ENCODE results near the gene HSF2BP.
"Not testable (repeated sequence)": the region's sequence is repeated elsewhere in the genome, so short reads cannot be mapped to it uniquely, and the experiment has no call there.

Gene HSF2BP

DNA sequence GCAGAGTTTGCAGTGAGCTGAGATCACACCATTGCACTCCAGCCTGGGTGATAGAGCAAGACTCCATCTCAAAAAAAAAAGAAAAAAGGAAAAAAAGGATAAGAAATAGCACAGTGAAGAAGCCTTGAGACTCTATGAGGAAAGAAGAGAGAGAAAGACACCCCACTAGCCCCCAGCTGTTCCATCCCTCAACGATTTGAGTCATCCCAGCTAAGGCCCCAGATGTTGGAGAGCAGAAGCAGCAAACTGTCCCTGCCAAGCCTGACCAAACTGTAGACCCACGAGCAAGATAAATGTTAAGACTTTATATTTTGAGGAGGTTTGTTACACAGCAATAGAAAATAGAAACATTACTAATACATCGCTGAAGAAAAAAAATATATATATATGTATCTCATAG lies 42.4 kb downstream of the HSF2BP start:
- not testable (repeated sequence) for DNase-seq

DNA sequence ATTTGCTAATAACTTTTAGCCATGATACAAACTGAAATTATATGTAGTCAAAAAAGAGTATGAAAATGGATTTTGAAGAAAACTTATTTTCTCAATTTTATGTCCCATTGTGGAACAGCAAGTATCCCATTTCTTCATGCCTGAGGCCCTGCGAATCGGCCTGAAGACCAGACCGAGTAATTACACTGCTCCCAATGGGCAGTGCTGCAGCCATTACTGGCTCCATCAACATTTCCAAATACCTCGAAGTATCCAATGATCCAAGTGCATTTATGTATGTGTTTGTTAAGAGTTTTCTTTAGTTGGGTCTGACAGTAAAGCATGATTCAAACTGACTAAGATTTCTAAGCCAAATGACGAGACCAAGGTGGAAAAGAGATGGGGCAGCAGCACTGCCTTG lies 44.4 kb downstream of the HSF2BP start:
- no peak for DNase-seq

DNA sequence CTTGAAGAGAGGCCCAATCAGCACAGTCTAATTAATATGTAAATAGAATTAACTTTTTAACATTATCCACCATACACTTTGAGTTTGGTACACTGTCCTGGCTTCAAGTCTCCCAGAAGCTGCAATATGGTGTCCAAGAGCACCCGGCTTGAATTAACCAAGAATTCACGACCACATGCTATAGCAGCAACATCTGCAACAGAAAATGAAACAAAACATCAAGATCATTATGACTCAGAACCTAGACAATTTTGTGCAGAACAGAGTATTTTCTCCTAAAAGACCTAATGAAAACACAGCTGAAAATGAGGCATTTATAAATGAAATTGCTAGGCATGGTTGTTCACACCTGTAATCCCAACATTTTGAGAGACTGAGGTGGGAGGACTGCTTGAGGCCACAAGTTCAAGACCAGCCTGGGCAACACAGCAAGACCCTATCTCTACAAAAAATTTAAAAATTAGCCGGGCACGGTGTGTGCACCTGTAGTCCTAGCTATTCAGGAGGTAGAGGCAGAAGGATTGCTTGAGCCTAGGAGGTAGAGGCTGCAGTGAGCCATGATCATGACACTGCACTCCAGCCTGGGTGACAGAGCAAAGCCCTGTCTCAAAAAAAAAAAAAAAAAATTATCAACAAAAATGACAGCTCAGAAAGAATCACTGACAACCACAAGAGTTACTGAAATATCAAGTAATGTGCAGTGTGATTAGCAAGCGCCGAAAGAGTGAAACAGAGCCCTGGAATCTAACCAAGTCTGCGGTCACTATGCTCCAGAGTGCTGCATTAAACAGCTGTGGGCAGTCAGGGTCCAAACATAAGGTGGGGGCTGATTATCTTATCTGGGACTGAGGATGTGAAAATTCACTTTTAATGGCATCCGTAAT lies 45.3 kb downstream of the HSF2BP start:
- DNase-seq: peak; percentile 60

DNA sequence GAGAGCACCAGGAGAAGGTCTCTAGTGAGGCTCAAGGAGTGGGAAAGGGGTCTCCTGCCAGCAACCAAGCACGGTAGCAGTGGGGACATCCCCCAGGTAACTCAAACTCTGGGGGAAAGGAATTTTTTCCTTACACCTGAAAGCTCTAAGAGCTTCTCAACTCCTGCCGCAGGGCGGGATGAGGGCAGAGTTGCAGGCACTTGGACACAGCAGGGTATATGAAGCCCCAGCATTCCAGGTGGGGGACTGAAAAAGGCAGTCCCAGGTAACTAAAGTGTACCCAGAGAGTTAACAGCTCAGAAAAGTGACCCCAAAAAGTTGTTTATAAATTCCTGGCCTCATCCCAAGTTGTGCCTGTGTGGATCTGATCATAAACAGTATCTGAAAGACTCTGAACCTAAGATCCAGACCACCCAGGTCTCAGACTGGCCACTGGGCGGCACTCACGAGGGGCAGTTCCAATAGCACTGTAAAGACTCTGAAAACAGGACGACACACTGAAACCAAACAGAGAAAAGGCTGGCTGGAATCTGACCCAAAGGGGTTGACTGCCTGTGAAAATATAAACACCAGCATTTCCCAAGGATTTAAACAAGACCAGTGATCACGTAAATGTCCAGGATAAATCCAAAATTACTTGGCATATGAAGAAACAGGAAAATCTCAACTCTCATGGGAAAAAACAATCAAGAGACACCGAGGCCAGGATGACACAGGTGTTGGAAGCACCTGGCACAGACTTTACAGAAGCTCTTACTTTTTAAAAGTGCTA lies 47.5 kb downstream of the HSF2BP start:
- DNase-seq: peak; percentile 55

DNA sequence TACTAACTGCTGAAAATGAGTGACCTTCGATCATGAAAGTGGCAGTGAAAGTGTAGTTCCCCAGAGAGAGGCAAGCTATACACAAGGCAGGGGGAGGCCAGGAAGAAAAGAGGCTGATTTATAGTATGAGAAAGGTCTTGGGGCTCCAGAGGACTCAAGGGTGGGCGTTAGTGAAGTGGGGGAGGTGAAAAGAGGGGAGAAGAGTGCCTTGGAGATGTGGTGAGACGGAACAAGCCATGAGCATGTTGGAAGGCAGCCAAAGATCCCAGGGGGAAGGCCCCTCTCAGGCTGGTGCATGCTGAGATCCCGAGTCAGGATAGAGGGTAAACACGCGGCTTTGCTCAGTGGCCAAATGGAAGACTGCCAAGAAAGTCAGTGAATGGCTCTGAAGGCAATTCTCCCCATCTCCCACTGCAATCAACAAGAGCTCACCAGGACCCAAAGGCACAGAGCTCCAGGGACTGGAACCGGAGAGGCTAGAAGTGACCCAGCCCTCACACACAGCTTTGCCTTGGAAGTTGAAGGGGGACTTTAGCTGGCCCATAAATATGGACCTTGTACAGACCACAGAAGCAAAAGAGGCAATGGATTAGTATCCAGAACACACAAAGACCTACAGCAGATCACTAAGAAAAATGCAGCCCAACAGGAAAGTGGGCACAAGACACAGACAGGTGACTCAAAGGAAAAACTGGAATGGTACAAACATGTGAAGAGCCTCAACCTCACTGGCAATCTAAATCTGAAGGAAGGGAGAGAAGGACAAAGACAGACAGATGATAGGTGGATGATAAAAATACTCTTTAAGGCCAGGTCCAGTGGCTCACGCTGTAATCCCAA lies 49.6 kb downstream of the HSF2BP start:
- peak; percentile 92 for DNase-seq

DNA sequence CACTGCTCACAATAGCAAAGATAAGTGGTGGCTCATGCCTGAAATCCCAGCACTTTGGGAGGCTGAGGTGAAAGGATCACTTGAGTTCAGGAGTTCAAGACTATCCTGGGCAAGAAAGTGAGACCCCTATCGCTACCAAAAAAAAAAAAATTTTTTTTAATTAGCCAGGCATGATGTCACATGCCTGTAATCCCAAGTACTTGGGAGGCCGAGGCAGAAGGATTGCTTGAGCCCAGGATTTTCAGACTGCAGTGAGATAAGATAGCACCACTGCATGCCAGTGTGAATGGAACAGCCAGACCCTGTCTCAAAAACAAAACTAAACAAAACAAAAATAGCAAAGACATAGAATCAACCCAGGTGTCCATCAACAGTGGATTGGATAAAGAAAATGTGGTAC lies 50.6 kb downstream of the HSF2BP start:
- no peak for DNase-seq

DNA sequence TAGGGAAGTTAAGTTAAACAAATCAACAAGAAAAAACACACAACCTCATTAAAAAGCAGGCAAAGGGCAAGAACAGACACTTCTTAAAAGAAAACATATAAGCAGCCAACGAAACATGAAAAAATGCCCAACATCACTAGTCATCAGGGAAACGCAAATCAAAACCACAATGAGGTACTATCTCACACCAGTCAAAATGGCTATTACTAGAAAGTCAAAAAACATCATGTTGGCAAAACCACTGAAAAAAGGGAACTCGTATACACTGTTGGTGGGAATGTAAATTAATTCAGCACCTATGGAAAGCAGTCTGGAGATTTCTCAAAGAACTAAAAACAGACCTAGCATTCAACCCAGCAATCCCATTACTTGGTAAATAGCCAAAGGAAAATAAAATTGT lies 51.1 kb downstream of the HSF2BP start:
- DNase-seq: peak; percentile 84

DNA sequence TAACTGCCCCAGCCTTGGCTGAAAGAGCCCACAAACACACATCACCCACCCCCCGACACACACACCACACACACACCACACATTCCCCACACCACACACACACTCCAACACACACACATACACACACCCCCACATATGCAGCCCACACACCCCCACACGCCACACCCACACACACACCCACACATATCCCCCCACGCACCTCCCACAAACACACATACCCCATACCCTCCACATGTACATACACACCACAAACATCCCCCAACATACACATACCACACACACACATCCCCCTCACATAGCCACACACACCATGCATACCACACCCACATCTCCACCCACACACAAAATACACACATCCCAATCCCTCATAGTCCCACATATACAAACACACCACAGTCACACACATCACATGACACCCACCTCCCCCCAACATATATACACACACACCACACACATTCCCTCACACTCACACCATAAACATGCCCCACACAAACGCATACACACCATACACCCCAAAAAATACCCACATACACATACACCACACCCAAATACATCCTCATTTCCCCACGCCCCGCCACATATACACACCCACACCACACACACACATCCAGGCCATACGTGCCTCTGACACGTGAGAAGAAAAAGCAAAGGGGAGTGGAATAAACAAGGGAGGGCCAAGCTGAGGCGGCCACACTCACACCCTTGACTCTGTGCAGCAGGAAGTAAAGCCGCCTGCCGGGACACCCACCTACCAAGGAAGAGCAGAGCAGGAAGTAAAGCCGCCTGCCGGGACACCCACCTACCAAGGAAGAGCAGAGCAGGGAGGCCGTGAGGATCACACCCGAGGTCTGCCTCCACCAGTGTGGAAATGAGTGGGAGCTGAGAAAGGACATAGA lies 53.7 kb downstream of the HSF2BP start:
- no peak for DNase-seq

DNA sequence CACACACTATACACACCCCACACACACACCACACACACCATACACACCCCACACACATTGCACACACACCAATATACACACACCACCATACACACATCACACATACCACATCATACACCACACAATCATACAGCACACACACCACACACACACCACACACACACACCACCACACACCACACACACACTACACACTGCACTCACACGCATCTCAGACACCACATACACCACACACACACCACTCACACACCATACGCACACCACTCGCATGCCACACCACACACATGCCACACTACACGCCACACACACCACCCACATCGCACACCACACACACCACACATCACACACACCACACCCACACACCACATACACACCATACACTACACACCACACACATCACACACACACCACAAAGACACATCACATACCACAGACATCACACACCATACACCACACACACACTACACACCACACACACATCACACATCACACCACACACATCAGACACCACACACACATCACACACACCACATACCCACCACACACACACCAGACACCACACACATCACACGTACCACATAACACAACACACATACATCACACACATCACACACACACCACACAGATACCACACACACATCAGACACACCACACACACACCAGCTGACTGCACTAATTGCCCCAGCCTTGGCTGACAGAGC lies 54.6 kb downstream of the HSF2BP start:
- DNase-seq: no peak

DNA sequence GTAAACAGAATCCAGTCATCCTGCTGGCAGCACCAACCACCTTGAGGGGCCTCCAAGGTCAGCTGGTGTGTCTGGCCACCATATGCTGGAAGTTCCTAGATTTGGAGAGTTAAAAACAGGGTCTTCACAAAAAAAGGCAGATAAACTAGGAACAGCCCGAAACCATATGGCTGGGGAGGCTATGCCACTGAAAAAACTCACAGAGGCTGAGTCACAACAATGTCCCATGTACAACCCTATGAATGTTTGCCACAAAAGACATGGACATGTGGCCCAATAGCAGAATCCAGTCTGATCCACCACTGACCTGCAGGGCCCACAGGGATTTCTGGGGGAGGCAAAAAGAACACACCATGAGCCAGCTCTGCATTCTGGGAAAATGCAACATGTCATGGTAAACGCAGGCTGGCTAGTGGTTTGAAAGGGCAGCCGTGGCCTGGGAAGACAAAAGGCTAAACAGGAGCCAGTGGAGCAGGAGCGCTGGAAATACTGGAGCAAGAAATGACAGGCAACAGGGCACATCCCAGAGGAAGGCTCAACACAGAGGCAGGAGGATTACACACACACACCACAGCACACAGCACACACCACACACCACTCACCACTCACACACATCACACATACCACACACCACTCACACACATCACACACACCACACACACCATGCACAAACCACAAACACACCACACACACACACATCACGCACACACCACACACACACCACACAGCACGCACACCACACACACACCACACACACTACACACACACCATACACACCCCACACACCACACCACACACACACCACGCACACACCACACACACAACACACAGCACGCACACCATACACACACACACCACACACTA lies 55.4 kb downstream of the HSF2BP start:
- peak; percentile 65 for DNase-seq

DNA sequence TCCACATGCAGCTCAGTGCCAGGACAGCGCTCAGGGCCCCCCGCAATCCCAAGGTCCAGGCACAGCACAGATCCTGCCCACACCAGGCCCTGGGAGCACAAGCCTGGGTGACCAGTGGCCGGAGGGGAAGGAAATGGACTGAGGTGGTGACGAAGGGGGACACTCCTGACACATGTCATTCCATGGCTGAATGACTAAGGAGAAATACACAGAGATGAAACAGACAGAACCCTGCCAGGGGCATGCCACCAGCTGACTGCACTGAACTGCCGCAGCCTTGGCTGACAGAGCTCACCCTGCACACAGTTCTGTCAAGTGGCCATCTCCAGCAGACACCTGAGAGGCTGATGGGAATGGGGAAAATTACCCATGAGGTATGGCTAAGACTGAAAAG lies 56.1 kb downstream of the HSF2BP start:
- DNase-seq: no peak

DNA sequence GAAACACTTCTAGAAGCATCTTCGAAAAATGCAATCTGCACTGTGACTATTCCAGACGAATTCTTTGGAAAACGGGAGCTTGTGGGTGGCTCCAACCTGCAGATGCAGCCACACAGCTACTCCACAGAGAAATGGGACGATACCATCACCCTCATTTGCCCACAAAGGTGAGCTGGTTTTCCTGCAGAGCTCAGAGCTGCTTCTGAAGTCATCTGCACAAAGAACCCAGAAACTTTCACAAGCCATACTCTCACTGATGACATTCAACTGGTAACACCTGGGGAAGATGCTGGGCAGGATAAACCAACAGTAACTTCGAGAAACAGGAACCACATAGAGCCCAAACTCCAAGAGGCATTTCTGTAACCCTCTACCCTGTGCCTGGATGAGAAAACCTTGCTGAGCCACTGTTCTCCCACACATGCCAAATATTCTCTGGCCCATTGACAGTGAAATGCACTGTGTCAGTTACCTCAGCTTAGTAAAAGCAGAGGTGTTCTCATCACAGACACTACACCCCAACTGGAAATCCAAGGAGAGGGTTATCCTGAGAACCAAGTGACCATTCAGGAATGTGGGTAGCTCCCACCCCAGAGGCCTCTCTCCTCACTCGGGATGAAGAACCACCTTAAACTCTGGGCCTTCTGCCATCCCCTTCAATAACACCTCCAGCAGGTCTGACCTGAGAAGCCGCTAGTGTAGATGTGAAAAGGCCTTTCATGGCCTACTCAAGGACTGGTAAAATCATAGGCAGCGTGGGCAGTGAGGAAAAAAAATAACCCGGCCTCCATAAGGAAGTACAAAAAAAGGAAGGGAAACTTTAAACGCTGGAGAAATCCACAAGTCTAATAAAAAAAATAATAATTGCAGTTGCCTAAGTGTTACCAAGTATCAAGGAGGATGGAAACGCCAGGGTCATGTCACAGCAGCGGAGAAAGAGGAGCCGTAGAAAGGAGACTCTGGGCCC lies 56.7 kb downstream of the HSF2BP start:
- no peak for DNase-seq

DNA sequence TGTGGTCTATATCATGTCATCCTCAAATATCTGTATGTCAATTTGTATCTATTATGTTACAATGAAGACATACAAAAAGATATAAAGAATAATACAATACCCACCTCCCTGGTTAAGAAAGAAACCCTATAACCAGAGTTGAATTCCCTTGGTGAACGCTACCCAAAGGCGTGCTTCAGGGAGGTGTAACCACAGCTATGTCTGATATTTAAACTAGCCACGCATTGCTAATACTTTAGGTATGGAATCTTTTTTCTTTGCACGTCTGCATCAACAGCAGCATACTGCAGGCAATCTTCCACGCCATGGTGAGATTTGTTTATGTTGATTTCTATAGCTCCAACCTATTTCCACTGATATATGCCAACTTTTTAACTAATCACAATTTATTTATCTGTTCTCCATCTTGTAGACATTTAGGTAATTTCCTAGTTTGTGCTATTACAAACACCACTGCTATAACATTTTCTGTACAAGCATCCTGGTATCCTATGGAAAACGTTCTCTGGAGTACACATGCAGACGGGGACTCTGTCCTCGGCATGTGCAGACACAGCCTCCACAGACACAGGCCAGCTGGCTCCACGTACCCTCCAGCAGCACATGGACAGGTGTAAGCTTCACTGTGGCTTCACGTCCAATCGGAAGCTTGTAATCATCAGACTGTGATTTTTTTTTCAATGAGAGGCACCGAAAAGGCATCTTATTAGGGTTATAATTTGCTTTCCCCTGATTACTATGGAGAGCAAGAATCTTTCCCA lies 58.5 kb downstream of the HSF2BP start:
- peak; percentile 96 for DNase-seq

DNA sequence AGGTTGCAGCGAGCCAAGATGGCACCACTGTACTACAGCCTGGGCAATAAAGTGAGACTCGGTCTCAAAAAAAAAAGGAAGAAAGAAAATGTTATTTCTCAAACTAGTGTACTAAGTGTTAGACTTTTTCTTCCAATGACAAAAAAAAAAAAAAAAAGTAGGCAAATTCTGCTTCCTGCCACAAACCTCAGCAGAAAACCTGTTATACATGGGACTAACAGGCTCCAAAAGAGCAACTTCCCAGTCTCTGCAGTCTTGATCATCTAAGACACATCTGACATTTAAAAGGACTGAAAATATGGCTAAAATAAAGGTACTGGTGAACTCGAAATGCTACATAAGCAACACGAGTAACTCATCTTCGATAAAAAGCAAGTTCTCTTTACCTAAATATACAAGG lies 59.6 kb downstream of the HSF2BP start:
- DNase-seq: no peak

DNA sequence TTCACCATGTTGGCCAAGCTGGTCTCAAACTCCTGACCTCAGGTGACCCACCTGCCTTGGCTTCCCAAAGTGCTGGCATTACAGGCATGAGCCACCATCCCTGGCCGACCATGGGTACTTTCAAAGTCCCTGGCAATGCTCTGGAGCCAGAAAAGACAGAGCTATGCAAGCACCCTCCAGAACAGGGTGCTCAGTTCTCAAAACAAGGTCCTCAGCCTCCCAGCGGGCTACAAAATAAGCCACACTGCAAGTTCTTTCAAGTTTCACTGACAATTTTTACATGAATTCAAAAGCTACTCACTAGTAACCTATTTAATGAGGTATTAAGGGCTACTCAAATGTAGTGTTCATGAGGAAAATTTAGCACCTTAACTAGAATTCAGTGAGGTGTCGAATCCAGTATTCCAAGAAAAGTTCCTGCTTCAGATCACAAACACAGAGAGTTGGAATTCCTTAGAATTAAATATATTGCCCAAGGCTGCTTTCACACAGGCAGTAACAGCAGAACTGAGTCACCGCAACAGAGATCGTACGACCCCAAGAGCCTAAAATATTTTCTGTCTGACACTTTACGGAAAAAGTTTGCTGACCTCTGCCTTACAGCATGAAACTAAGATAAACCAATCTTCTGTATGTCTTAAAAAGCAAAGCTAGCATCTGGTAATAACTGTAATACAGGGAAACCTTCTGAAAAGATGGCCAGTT lies 60.7 kb downstream of the HSF2BP start:
- peak; percentile 84 for DNase-seq

DNA sequence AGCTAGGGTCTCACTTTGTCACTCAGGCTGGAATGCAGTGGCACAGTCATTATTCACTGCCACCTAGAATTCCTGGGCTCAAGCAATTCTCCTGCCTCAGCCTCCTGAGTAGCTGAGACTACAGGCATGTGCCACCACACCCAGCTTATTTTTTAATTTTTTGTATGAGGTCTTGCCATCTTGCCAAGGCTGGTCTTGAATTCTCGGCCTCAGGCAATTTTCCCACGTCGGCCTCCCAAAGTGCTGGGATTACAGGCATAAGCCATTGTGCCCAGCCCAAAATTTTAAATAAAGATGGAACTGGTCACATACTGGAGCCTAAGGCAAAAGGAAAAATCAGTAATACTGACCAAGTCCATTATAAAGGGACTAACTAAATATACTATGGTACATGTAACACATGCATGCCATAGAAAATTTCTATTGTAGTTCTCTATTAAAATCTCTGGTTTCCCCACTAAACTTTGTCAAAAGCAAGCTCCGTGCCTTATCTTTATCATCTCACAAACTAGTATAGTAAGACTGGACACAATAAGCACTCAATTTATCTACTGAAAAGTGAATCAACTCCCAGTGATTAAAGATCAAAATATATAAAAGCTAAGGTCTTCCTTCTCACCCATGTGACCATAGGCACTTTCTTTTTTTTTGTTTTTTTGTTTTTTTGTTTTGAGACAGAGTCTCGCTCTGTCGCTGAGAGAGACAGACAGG lies 61.6 kb downstream of the HSF2BP start:
- DNase-seq: no peak

DNA sequence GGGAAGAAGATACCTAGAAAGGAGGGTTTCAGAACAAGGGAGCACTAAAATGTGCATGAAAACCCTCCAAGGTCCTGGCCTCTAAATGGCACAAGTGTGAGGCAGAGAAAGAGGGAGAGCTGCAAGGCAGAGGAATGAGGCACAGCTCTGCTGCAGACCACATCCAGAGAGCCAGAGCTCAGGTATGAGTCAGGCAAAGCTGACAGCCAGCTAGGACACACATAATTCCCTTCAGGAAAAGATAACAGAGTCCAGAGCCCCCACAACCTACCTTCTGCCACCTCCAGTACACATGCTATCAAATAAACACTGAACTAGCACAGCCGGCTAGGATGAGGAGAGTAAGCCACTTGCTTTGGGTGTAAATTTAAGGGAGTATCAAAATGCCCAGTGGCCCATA lies 62.2 kb downstream of the HSF2BP start:
- DNase-seq: peak; percentile 74
